Measurements from ENCODE around the gene OR11A1.
"Not testable (repeated sequence)": the region's sequence is repeated elsewhere in the genome, so short reads cannot be mapped to it uniquely, and the experiment has no call there.

OR11A1 gene

GRCh38 chr6:29477923-29478450 lies 21.1 kb upstream of the OR11A1 start:
- DNase-seq = no peak

GRCh38 chr6:29474996-29475395 lies 18.1 kb upstream of the OR11A1 start:
- DNase-seq = no peak

- no peak for DNase-seq
Measured at GRCh38 chr6:29466241-29466640, 9.4 kb upstream of the OR11A1 start.

GRCh38 chr6:29465801-29466200 lies 8.9 kb upstream of the OR11A1 start:
- no peak for DNase-seq

- no peak for DNase-seq
Measured at GRCh38 chr6:29465279-29465678, 8.4 kb upstream of the OR11A1 start.

GRCh38 chr6:29462022-29462421 lies 5.2 kb upstream of the OR11A1 start:
- no peak for DNase-seq

GRCh38 chr6:29461021-29461814 lies 4.3 kb upstream of the OR11A1 start:
- DNase-seq = no peak

- no peak for DNase-seq
Measured at GRCh38 chr6:29451471-29452193, 5.2 kb downstream of the OR11A1 start.

GRCh38 chr6:29447670-29448069 lies 9.2 kb downstream of the OR11A1 start:
- DNase-seq = no peak

GRCh38 chr6:29444031-29444430 lies 12.8 kb downstream of the OR11A1 start:
- DNase-seq = not testable (repeated sequence)

GRCh38 chr6:29442719-29443118 lies 14.2 kb downstream of the OR11A1 start:
- no peak for DNase-seq

- DNase-seq = no peak
Measured at GRCh38 chr6:29439006-29439405, 17.9 kb downstream of the OR11A1 start, which contains the start of gene OR10C1. Gene OR10C1, plus strand, starts transcription at chr6:29439306. Its CDS starts 710 bp downstream, at chr6:29440016.

- DNase-seq = not testable (repeated sequence)
Measured at GRCh38 chr6:29436730-29437129, 20.1 kb downstream of the OR11A1 start.

- DNase-seq = no peak
Measured at GRCh38 chr6:29426654-29427053, 30.2 kb downstream of the OR11A1 start.

GRCh38 chr6:29425075-29425474 lies 31.8 kb downstream of the OR11A1 start:
- no peak for DNase-seq

- DNase-seq = no peak
Measured at GRCh38 chr6:29424575-29424974, 32.3 kb downstream of the OR11A1 start.

- no peak for DNase-seq
Measured at GRCh38 chr6:29424168-29424567, 32.7 kb downstream of the OR11A1 start.

GRCh38 chr6:29419516-29419915 lies 37.4 kb downstream of the OR11A1 start:
- DNase-seq = no peak

GRCh38 chr6:29414588-29414987 lies 42.3 kb downstream of the OR11A1 start, which contains the start of gene OR12D1:
Gene OR12D1, plus strand, starts transcription at chr6:29414928.
- no peak for DNase-seq

GRCh38 chr6:29403801-29404200 lies 53.1 kb downstream of the OR11A1 start:
- no peak for DNase-seq

- DNase-seq = no peak
Measured at GRCh38 chr6:29399525-29399924, 57.3 kb downstream of the OR11A1 start.

- DNase-seq = no peak
Measured at GRCh38 chr6:29395331-29395730, 61.5 kb downstream of the OR11A1 start, which contains the start of gene OR12D2. Gene OR12D2, plus strand, starts transcription at chr6:29395631. Its CDS starts 1,069 bp downstream, at chr6:29396700.

GRCh38 chr6:29388533-29388932 lies 68.3 kb downstream of the OR11A1 start:
- no peak for DNase-seq

- DNase-seq = no peak
Measured at GRCh38 chr6:29376003-29376402, 80.9 kb downstream of the OR11A1 start.
